Left ventricle myocardium inferior (tissue), 1 donor: ENCODE results near the gene RPL12. TPM values are rescaled to one million over a fixed set of nuclear protein-coding genes. Genes with fewer than 3 reads are reported as not detected.

Source experiments
- DNase-seq: peaks from one replicate; pipeline ENCODE4 v3.0.0-alpha.2; 2020
- H3K27ac ChIP-seq: fragments of 200-600 bp; replicated peaks from 2 replicates; pipeline ENCODE4 v1.8.0; 2021
- H3K27me3 ChIP-seq: fragments of 200-600 bp; 2 replicates; pipeline ENCODE4 v1.8.0; 2021; ENCODE audit warnings: low read depth
- H3K36me3 ChIP-seq: fragments of 200-600 bp; 2 replicates; pipeline ENCODE4 v1.8.0; 2021
- H3K4me1 ChIP-seq: fragments of 200-600 bp; 2 replicates; pipeline ENCODE4 v1.8.0; 2021
- H3K4me3 ChIP-seq: fragments of 200-600 bp; 2 replicates; pipeline ENCODE4 v1.8.0; 2021; ENCODE audit warnings: mild to moderate bottlenecking, moderate library complexity
- H3K9me3 ChIP-seq: fragments of 200-600 bp; replicated peaks from 2 replicates; pipeline ENCODE4 v1.8.0; 2021
- CTCF ChIP-seq: fragments of 200-600 bp; IDR thresholded peaks from 2 replicates; pipeline ENCODE4 v1.8.0; 2021; ENCODE audit warnings: antibody characterized with exemption, mild to moderate bottlenecking, borderline replicate concordance
- intact Hi-C: fragments of 100-400 bp; cut with micrococcal nuclease; formaldehyde crosslinking; loops from one replicate; pipeline ENCODE4 v1.11.0; 2022
- total RNA-seq: library from RNA; stranded (reverse); fragmentation: NEBNext Ultra II Directional; extraction: Animal tissue kit (Norgen Biotek cat#: 25700); gene quantifications from one replicate; pipeline ENCODE4 v1.2.1, GENCODE V29; 2021
- donor health status: DM: no; HTN: yes; CAD: no; lungs with severe emphysema.

Gene RPL12
- total RNA-seq, 1 donor from 2014 or later = 605 TPM

- no peak for TF ChIP-seq CTCF
- Histone ChIP-seq H3K27me3 (no peaks in the 10 kb centered on the region), H3K27ac (peak overlapping the region; percentile 94), H3K4me1 (peaks cover 38% of the 10 kb centered on the region), H3K9me3 (no peaks in the 10 kb centered on the region), H3K36me3 (peaks cover 73% of the 10 kb centered on the region), H3K4me3 (no peak overlapping the region)
- no peak for DNase-seq
- intact Hi-C loops = no loop called here
Observed at GRCh38 chr9:127496974-127497373, 45.8 kb upstream of the RPL12 start.

DNA sequence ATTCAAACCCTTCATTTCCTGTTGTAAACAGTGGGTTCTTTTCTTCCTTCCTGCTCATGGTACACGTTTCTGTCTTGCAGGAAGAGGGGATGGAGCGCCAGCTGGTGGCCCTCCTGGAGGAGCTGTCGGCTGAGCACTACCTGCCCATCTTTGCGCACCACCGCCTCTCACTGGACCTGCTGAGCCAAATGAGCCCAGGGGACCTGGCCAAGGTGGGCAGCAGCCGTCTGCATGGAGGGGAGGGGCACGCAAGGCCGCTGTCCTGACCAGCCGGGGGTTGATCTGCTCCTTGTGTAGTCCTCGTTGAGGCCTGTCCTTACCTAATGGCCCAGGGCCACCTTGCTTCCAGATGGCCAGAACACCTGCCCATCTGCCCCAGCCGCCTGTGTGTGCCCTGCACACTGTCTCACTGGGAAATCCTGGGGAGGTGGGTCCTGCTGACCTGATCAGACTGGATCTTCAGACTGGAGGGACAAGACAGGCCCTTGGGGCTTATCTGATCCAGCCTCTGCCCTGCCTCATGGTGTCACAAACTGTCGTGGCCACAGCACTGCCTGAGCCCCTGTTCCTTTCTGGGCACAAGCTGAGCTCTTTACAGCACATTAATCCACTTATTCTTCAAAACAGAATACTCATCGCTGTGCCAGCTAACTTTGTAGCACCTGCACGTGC, 44.8 kb upstream of the RPL12 start:
- Histone ChIP-seq H3K4me1 (peaks cover 38% of the 10 kb centered on the region), H3K9me3 (no peaks in the 10 kb centered on the region), H3K36me3 (peaks cover 75% of the 10 kb centered on the region), H3K27ac (peak overlapping the region; percentile 94), H3K4me3 (no peak overlapping the region), H3K27me3 (no peaks in the 10 kb centered on the region)
- intact Hi-C loops = no loop called here
- no peak for TF ChIP-seq CTCF
- no peak for DNase-seq

- intact Hi-C loops = no loop called here
Observed at GRCh38 chr9:127494304-127494702, 43.1 kb upstream of the RPL12 start.

DNA sequence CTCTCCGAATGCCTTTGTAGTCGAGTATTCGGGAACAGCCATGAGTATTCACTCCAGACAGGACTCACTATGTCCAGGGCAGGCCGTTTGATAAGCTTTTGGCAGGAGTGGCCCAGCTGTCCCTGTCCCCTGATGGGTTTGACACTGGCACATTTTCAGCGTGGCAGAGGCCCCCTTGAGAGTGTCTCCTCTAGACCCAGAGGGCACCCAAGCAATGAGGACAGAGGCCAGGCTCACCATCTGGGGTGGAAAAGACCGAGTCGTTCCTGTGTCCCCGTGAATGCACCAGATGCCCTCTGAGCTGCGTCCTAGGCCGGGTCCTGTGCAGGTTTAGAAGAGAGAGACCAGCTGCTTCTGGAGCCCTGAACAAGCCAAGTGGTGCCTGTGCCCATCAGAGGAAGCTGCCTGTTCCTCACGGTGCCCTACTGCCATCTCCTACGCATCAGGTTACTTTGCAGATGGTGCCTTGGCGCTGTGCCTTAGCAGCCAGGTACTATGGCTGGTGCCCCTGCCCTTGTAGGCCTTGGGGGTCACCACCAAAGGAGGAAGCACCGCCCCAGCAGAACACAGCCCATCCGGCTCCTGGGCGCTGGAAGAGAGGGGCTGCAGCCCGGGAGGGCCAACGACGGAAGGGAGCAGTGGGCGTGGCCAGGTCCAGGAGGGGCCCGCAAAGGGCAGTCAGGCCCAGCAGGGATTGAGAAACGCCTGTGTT, 42.5 kb upstream of the RPL12 start:
- DNase-seq = peak; percentile 65
- intact Hi-C loops = no loop called here
- no peak for TF ChIP-seq CTCF
- Histone ChIP-seq H3K27me3 (no peaks in the 10 kb centered on the region), H3K4me1 (peaks cover 38% of the 10 kb centered on the region), H3K9me3 (no peaks in the 10 kb centered on the region), H3K36me3 (peaks cover 90% of the 10 kb centered on the region), H3K4me3 (peak overlapping the region; percentile 21), H3K27ac (peak overlapping the region; percentile 94)

More at GRCh38 chr9:127494304-127494702, 43.1 kb upstream of the RPL12 start:
- H3K4me3 ChIP-seq = peak overlapping the region; percentile 21
- no peaks in the 10 kb centered on the region for H3K9me3 ChIP-seq
- H3K27ac ChIP-seq = peak overlapping the region; percentile 94
- H3K36me3 ChIP-seq = peaks cover 85% of the 10 kb centered on the region
- TF ChIP-seq CTCF = no peak
- no peaks in the 10 kb centered on the region for H3K27me3 ChIP-seq
- peaks cover 38% of the 10 kb centered on the region for H3K4me1 ChIP-seq
- no peak for DNase-seq

- peaks cover 38% of the 10 kb centered on the region for H3K4me1 ChIP-seq
- no peak for DNase-seq
- H3K4me3 ChIP-seq = no peak overlapping the region
- peaks cover 90% of the 10 kb centered on the region for H3K36me3 ChIP-seq
- H3K27ac ChIP-seq = peak overlapping the region; percentile 94
- H3K9me3 ChIP-seq = no peaks in the 10 kb centered on the region
- TF ChIP-seq CTCF = no peak
- H3K27me3 ChIP-seq = no peaks in the 10 kb centered on the region
- intact Hi-C loops = no loop called here
Observed at GRCh38 chr9:127492616-127493015, 41.4 kb upstream of the RPL12 start.
